Stimulated activated CD4-positive, alpha-beta T cell treated with anti-CD3 and anti-CD28 coated beads, Interleukin-1b, Interleukin-23, amount 100 ng/mL, for 4 hours (primary cell): ENCODE data around the gene BRAT1.

Source experiments
- DNase-seq, 2 donors: peaks; one replicate each; pipeline ENCODE4 v3.0.0-alpha.2; 2020; ENCODE audit warnings: low read depth in 2 of 2

The BRAT1 gene

DNA sequence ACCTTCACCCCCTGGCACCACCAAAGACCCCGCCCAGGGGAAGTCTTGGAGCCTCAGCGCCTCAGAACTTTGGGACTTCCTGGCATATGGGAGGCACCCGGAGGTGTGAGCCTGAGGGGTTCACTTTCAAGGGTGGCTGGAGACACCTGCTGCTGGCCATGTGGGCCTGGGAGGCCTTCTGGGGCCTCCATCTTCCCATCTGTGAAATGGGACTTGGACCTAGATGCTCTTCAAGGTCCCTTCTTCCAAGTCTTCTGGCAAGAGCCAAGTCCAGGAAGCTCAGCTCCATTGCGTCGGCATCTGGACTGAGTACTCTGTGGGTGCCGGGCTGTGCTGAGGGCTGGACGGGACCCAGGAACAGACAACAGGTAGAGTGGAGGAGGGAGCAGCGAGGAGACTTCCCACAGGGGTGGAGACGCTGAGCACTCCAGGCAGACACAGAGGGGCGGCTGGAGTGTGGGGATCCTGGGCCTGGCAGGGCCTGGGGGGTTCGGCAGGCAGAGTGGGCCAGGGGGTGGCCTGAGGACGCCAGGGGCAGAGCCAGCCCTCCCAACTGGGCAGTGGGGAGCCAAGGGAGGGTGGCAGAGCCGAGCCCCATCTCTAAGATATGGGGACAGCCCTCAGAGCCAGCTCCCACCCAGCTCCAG, 45.1 kb downstream of the BRAT1 start:
- no peak for DNase-seq

DNA sequence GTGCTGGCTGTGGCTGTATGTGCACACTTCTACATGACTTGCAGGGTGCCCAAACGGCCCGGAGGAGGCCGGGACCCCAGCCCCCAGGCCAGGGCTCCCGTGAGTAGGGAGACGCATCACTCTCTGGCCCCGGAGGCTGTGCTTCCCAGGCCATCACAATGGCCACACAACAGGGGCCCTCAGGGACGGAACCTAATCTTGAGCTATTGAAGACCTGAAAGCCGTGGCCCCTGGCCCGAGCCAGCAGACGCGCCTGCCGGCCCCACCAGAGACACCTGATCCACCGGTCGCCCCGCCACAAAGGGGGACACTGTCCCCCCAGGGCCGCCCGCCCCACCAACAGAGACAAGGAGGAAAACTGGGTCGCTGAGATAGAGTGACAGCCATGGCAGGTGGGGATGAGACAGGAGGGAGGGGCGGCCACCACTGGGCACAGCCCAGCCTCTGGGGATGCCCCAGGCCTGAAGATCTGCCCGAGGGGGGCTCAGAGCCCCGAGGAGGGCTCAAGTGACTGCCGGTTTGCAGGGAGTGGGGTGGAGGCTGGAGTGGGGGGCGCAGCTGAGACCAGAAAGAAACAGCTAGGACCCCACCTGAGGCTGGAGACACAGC, 45.9 kb downstream of the BRAT1 start:
- DNase-seq: no peak

DNA sequence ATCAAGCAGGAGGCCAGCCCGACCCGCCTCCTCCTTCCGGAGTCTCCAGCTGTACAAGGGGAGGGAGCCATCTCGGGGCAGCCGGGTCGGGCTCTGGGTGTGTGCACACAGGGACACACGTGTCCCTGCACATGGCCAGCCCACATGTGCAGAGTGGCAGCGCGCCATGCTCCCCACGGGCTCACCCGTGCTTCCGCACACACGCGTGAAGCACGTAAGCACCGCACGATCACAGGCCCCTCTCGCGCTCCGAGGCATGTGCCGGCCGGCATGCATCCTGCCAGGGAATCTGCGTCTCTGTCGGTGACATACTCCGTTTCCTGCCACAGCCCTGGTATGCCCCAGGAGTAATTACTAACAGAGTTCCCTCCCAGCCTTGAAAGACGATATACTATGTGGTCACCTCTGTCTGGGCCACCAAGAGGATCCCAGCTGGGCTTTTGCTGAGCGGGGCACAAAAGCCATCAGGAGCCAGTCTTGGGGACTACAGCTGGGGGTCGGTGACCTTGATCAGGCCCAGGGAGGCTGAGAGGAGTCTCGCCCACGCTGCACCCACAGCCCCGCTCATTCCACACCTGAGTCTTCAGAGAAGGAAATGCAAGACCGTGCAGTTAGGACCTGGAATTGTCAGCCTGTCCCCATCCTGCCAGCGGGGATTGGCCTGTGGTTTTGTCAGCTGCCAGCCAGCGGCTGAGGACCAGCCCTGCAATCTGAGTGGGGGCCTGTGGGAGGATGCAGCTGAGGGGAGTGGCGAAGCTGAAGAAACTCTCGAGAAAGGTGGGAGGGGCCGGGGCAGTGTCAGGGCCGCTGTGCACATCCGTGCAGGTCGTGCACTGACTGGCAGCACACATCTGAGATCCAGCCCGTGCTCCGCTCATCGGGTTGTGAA, 46.8 kb downstream of the BRAT1 start:
- DNase-seq: peak in 1 of 2 donors; percentile 61

DNA sequence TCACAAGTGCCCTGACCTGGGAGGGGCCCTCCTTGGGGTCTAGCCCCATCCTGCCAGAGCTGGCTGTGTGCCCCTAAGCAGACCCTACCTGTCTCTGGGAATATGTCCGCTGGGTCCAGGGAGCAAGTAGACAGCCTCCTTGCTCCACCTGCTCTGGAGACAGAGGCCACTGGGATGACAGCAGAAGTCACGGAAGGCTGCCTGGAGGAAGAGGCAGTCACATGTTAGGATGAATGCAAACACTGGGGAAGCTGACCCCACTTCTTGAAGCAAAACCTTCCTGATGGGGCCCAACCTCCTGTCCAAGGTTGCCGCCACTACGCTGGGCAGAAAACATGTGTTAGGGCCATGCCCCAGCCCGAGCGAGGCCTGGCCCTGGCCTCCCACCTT, 47.4 kb downstream of the BRAT1 start:
- no peak for DNase-seq

DNA sequence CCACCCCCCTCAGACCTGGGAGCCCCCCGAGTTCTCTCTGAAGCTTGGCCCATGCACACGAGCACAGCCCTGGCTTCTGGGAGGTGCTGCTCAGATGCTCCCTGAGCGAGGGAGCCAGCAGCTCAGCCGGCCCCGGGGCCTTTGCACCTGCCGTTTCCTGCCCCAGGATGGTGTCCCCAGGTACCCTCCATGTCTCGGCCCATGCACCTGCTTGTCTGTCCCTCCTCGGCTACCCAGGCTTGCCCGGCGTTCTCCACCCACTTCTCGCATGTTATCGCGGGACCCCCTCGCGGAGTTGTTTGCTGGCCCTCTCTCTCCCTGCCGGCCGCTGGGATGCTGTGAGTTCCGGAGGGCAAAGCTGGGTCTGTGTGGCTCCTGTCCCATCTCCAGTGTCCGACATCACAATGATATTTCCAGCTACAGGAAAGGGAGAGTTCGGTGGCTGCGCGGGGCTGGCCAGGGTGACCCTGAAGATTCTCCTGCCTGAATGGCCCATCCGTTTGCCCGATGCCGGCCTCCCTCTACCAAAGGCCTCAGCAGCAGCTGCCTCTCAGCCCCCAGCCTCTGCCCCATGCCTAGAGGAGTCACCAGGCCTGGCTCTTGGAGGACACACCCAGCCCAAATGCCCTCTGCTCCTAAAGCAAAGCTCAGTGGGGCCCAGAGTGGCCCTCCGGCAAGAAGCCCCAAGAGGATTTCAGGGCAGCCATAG, 48.0 kb downstream of the BRAT1 start:
- DNase-seq: no peak

DNA sequence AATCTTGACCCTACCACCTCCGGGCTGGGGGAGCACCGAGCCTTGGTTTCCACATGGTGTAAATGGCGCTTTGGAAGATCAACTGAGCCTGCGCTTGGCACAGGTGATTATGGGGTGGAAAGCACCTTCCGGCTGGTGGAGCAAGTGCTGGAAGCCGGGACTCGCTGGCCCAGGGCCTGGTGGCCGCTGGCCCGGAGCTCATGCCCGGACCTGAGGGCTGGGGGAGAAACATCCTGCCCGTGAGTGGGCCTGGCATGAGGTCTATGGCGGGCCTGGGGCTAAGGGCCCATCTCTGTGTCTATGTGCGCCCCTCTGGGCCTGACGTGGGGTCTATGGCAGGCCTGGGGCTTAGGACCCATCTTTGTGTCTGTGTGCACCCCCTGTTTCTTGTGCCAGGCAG, 49.9 kb downstream of the BRAT1 start:
- DNase-seq: no peak

DNA sequence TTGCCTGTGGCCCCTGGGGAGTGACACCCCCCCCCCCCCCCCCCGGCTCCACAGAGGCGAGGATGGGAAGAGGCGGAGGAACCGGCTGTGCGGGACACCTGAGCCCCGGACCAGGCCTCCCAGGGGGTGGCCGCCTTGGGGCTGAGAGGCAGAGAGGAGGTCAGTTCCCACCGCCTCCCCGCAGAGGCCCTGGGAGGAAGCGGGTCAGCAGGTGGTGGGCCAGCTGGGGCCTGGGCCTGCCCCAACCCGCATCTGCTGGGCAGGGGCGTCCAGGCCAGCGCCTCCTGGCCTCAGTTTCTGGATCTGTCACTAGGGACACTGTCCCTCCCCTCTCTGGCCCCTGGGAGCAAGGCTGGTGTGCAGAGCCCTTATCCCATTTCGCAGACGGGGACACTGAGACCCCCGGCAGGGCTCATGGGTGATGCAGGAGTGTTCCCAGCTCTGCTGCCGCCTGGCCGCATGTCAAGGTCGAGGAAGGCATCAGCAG, 50.4 kb downstream of the BRAT1 start:
- DNase-seq: no peak

DNA sequence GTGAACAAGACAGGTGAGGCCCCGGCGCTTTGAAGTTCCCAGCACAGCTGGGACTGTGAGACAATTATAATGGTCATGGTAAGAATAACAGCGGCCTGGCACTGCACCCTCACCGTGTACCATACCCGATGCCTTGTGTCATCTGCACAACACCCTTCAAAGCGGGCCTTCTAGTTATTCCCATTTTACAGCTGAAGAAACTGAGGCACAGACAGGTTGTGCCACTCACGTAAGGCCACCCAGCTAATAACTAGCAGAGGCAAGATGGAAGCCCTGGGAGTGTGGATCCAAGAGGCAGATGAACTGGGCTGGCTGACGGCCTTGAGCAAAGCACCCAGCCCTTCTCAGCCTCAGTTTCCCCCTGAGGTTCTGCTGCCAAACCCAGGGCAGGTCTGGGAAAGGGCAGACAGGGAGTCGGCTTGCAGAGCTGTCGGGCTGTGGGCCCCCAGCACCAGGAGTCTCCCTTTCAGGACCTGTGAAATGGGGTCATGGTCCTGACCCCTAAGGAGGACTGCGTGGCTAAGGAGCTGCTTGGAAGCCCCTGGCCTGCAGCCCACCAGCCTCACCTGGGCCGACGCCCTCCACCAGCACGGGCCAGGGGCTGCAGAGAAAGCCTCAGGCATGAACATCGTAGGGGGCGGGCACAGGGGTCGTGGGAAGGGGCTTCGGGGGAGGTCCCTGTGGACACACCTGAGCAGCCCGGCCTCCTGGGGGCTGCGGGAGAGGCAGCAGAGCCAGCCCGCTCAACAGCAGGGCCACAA, 51.0 kb downstream of the BRAT1 start:
- no peak for DNase-seq

DNA sequence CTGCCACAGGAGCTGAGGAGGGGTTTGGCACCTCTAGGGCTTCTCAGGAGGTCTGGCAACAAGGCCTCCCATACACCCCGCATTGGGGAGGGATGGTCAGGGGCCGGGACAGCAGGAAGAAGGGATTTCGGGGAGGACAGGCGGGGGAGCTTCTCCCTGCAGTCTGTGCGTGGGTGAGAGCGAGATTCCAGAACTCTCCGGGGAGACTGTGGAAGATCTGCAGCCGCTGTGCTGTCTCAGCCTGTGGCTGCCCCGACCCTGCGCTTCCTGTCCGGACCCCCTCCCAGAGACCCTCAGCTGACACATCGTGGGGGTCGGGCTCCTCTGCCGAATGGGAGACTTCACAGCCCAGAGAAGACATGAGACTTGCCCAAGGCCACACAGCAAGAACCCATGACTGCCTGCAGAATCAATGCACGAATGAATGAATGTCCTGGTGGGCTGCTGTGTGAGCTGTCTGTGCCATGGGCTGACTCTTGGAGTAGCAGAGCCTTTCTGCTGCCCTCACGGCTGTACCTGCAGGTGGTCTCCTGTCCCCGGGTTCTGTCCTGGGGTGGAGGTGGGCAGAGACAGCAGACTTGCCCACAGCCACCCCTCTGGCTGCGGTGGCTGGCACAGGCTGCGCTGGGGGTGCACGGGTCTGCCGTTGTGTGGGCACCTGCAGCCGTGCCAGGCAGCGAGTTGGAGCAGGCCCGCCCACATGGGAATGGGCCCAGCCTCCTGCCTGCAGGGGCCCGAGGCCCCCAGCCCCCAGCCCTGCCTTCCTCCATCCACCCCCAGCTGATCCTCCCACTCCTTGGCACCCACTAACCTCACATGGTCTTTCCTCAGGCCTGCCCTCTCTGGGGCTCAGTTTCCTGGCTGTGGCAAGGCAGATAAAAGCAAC, 52.0 kb downstream of the BRAT1 start:
- DNase-seq: no peak

DNA sequence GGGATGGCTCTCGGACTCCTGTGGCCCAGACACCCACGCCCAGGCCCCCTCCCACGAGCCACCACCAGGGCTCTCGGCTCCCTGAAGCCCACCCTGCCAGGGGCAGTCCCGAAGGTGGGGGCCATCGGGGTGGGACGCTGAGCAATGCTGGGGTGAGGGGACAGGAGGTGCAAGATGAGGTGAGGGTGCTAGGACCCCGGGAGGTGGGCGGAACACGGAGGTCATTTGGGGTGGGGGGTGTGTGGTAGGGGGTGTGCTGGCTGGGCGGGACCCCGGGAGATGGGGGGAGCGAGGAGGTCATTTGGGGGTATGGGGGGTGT, 52.7 kb downstream of the BRAT1 start:
- DNase-seq: no peak

DNA sequence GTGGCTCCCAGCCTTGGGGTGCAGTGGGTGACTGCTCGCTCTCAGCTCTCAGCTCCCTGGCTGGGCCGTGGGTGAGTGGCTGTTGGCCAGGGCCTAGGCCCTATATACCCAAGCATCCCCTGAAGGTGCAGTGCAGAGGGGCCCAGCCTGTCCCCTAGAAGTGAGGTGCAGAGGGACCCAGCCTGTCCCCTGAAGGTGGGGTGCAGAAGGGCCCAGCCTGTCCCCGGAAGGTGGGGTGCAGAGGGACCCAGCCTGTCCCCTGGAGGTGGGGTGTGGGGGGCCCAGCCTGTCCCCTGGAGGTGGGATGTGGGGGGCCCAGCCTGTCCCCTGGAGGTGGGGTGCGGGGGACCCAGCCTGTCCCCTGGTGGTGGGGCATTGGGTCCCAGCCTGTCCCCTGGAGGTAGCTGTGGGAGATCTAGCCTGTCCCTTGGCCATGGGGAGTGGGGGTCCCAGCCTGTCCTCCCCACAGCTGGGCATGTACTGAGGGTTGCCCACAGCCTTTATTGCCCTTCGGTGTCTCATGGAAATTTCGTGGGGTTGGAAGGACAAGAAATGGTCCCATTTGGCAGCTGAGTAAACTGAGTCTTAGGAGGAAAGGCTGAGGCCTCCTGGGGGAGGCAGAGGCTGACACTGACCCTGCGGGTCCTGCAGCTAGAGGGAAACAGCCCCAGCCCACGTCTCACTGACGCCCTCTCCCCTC, 53.2 kb downstream of the BRAT1 start:
- DNase-seq: no peak

DNA sequence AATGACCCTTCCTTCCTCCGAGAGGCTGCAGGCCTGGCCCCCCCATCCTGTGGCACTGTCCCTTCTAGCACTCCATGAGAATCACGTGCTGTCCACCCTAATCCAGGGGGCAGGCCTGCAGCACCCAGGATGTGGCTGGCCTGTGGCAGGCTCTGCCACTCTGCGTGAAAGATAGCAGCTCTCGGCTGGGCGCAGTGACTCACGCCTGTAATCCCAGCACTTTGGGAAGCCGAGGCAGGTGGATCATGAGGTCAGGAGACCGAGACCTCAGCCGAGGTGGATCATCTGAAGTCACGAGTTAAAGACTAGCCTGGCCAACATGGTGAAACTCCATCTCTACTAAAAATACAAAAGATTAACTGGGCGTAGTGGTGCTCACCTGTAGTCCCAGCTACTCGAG, 54.6 kb downstream of the BRAT1 start:
- DNase-seq: no peak

DNA sequence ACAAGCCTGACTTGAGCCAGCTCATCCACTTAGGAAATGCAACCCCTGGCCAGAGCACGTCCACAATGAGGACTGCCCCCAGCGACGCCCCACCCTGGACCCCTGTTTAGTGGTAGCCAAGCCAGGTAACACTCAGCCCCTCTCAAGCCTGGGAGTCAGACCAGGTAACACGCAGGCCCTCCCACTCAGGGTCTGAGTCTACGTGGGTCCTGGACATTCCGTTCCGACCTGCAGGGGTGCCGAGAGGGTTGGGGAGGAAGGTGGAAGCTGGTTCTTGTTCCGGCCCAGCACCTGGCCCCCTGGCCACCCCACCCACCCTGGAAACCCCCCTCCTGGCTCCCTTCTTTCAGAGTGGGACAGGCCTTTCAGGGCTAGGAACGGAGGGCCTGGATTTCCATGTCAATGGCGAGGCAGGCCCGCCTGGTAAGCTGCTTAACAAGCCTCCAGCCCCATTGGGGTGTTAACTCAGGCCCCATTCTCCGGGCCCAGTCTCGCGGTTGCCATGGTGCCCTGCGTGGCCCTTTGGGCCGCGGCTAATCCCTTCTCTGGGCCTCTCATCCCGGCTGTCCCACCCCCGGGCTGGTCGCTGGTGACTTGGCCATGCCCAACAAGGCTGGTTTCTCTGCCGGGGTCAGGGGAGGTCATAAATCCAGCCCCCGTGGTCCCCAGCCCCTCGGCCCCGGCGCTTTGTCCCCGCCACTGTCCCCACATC, 55.4 kb downstream of the BRAT1 start:
- DNase-seq: no peak

DNA sequence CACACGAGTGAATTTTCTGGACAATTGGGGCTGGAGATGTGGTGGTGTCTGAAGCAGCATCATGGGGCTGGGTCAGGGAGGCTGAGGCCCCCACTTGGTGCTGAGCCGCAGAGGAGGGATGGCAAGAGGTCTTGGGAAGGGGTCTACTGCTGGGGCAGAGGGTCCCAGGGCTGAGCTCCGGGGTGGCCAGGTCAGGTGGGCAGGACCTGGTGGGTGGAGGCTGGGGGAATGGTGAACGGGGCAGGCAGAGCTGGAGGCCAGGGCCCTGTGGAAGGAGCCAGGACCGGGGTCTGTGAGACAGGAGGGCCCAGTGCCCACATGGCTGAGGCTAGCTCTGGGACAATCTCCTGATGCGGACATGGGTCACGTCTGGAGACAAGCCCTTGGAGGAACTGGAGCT, 56.1 kb downstream of the BRAT1 start:
- DNase-seq: no peak

DNA sequence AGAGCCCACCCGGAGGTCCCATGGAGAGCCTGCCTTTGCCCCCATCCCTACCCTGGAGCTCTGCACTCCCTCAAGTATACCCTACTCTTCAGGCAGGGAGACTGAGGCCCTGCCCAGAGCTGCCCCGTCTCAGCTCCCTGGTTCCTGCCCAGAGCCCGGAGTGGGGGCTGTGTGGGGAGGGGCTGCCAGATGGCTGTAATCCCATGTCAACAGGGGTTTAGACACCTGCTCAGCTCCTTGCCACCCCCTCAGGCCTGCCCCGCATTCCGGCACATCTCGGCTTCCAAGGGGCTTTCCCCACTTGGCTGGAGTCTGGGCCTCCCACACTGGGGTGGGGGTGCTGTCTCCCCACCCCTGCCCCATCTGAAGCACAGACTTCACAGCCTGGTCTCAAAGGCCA, 56.6 kb downstream of the BRAT1 start:
- DNase-seq: no peak

DNA sequence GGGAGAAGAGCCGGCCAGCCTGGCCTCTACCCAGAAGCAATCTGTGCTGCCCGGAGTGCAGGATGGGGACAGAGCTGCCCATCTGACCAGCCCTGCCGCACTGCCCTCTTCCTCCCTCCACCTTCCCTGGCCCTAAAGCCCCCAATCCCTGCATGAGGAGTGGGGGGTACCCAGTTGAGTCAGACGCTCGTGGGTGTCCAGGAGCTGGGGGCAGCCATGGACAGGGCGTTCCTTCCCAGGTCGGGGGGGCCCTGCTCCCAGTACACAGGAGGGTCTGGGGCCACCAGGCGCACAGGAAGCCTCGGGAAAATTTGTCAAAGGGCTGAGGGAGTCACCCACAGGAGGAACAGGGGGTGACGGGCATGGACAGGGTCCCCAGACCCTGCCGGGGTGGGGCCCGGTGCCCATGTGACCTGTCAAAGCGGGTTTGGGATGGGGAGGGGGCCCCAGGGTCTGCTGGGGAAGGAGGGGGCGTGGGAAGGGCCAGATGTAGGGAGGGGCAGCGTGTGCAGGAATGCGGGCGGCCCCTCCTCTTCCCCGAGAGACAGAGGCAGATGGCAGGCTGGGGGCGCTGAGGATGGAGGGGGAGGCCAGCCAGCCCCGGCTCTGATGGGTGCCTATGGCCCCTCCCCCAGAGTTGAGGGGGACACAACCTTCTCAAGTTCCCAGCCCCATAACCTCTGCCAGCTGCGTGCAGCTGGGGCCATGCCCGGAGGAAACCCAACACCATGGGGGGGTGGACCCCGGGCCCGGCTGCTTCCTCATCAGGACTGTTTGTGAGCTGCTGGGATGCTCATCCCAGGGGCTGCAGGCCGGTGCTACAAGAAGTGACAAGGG, 57.6 kb downstream of the BRAT1 start:
- DNase-seq: no peak

DNA sequence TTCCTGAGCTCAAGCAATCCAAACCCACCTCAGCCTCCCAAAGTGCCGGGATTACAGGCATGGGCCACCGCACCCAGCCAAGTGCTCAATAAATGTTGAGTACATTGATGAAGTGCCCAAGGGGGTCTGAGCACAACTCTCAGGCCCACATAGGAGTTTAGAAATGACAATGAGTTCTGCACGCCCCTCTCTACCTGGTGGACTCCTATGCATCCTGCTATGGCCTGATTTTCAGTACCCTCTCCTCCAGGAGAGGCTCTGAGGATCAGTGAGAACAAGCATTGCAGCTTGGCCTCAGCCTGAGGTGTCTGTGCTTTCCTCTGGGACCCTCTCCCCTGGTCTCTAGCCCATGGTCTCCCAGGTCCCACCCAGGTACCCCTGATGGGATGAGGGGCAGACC, 58.3 kb downstream of the BRAT1 start:
- DNase-seq: no peak

DNA sequence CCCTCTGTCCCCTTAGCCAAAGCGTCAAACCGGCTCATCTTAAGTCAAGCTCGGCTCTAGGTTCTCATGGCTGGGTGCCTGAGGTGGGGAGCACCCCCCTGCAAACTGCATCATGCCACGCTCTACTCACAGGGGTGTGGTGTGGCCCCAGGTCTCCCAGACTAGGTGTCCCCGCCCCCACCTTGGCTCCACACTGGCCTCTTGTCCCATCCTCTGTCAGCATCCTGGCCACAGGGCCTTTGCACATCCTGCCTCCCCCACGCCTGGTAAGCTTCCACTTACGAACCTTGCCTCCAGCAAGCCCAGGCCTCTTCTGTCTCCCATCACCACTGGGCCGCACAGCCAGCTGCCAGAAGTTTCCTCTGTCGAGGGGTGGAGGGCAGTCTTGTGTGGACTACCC, 58.9 kb downstream of the BRAT1 start:
- DNase-seq: no peak
